ENCODE measurements around the gene ZNF385B. TPM values are rescaled to one million over a fixed set of nuclear protein-coding genes. Genes with fewer than 3 reads are reported as not detected.
A peak's percentile ranks its signal among the peaks of the same experiment; 100 is the strongest.

The ZNF385B gene
- total and polyA plus RNA-seq, 9 donors: 3.9 to 17.1 (median 12.5) TPM

GRCh38 chr2:179495315-179495714, 366.1 kb downstream of the ZNF385B start:
- no peaks in the 10 kb centered on the region for H3K9me3 ChIP-seq (replicated peaks; ENCODE audit: control insufficient read depth, low read depth, low read length)
- no peak overlapping the region for H3K27ac ChIP-seq (ENCODE audit: low read length)
- no peak overlapping the region for H3K4me3 ChIP-seq (ENCODE audit: low read length)
- no peaks in the 10 kb centered on the region for H3K27me3 ChIP-seq (ENCODE audit: control insufficient read depth, insufficient read depth, low read length)
- no peaks in the 10 kb centered on the region for H3K36me3 ChIP-seq (ENCODE audit: control insufficient read depth, insufficient read depth, low read length)
- 94% methylated on average over 4 of the region's 4 CpGs for whole genome bisulfite sequencing (ENCODE audit: insufficient coverage)
- no peaks in the 10 kb centered on the region for H3K4me1 ChIP-seq (ENCODE audit: control insufficient read depth, insufficient read depth, low read length)
- no peak for DNase-seq

DNA sequence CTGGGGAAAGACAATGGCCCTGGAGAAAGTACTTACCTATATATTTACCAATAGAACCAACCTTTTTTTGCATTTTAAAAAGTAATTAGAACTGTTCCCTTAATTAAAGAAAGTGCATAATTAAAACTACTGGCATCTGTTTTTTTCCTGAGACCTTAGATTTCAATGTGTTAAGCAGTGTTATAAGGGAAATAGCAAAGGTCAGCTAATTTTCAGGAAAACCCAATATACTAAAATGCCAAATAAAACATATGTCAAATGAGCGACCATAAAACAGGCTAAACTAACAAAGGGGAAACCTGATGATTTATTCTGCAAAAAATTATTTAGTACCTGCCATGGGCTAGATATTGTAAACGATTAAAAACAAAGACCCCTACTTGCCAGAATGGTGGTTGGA, 372.8 kb downstream of the ZNF385B start:
- Histone ChIP-seq H3K9me3 (replicated peaks; ENCODE audit: control insufficient read depth, low read depth, low read length) (no peaks in the 10 kb centered on the region), H3K4me1 (ENCODE audit: control insufficient read depth, insufficient read depth, low read length) (no peaks in the 10 kb centered on the region), H3K27me3 (ENCODE audit: control insufficient read depth, insufficient read depth, low read length) (no peaks in the 10 kb centered on the region), H3K36me3 (ENCODE audit: control insufficient read depth, insufficient read depth, low read length) (no peaks in the 10 kb centered on the region), H3K4me3 (ENCODE audit: low read length) (no peak overlapping the region), H3K27ac (ENCODE audit: low read length) (no peak overlapping the region)
- no peak for DNase-seq
- WGBS (ENCODE audit: insufficient coverage): no CpG with 5 or more reads among the region's 2 CpGs

DNA sequence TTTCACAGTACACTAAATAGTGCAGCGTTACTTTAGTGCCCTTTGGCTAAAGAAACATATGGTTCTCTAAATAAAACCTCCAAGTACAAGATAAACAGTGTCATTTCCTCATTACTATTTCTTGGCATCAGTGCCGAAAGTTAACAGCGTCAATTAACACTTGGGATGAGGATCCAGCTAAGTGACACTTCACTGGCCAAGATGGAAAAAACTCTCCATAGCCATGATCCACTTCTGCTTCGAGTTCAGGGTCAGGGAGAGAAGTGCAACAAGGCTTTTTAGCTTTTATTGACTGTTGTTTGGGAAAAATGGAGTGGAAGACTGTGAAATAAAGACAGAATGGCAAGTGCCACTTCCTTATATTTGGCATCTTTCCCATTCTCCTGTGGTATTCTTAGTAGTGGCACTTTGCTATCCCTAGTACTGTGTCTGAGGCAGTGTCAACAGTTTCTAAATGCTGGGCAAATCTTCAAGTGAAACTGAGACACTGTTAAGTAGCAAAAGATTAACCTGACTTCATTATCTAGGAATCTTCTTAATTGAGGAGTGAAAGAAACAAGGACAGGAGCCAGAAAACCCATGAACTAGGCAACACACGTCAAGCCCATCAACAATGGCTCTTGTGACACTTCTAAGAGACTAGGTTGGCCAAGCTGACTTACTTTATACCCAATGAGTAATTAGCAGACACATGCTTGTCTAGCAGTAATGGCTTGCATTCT, 374.2 kb downstream of the ZNF385B start:
- no peaks in the 10 kb centered on the region for H3K9me3 ChIP-seq (replicated peaks; ENCODE audit: control insufficient read depth, low read depth, low read length)
- H3K4me1 ChIP-seq (ENCODE audit: control insufficient read depth, insufficient read depth, low read length): no peaks in the 10 kb centered on the region
- H3K4me3 ChIP-seq (ENCODE audit: low read length): no peak overlapping the region
- 76% methylated on average over 4 of the region's 5 CpGs for WGBS (ENCODE audit: insufficient coverage)
- no peaks in the 10 kb centered on the region for H3K36me3 ChIP-seq (ENCODE audit: control insufficient read depth, insufficient read depth, low read length)
- H3K27me3 ChIP-seq (ENCODE audit: control insufficient read depth, insufficient read depth, low read length): no peaks in the 10 kb centered on the region
- DNase-seq: peak; percentile 9
- no peak overlapping the region for H3K27ac ChIP-seq (ENCODE audit: low read length)

GRCh38 chr2:179483131-179483530, 378.3 kb downstream of the ZNF385B start:
- H3K4me1 ChIP-seq (ENCODE audit: control insufficient read depth, insufficient read depth, low read length): no peaks in the 10 kb centered on the region
- H3K36me3 ChIP-seq (ENCODE audit: control insufficient read depth, insufficient read depth, low read length): no peaks in the 10 kb centered on the region
- H3K9me3 ChIP-seq (replicated peaks; ENCODE audit: control insufficient read depth, low read depth, low read length): no peaks in the 10 kb centered on the region
- 84% methylated on average over 5 of the region's 6 CpGs for WGBS (ENCODE audit: insufficient coverage)
- no peak overlapping the region for H3K4me3 ChIP-seq (ENCODE audit: low read length)
- H3K27me3 ChIP-seq (ENCODE audit: control insufficient read depth, insufficient read depth, low read length): no peaks in the 10 kb centered on the region
- no peak for DNase-seq
- no peak overlapping the region for H3K27ac ChIP-seq (ENCODE audit: low read length)

GRCh38 chr2:179479947-179480346, 381.5 kb downstream of the ZNF385B start:
- H3K27ac ChIP-seq (ENCODE audit: low read length): no peak overlapping the region
- no peaks in the 10 kb centered on the region for H3K4me1 ChIP-seq (ENCODE audit: control insufficient read depth, insufficient read depth, low read length)
- no CpG with 5 or more reads among the region's 3 CpGs for WGBS (ENCODE audit: insufficient coverage)
- H3K4me3 ChIP-seq (ENCODE audit: low read length): no peak overlapping the region
- no peaks in the 10 kb centered on the region for H3K9me3 ChIP-seq (replicated peaks; ENCODE audit: control insufficient read depth, low read depth, low read length)
- peak; percentile 8 for DNase-seq
- no peaks in the 10 kb centered on the region for H3K27me3 ChIP-seq (ENCODE audit: control insufficient read depth, insufficient read depth, low read length)
- H3K36me3 ChIP-seq (ENCODE audit: control insufficient read depth, insufficient read depth, low read length): no peaks in the 10 kb centered on the region

DNA sequence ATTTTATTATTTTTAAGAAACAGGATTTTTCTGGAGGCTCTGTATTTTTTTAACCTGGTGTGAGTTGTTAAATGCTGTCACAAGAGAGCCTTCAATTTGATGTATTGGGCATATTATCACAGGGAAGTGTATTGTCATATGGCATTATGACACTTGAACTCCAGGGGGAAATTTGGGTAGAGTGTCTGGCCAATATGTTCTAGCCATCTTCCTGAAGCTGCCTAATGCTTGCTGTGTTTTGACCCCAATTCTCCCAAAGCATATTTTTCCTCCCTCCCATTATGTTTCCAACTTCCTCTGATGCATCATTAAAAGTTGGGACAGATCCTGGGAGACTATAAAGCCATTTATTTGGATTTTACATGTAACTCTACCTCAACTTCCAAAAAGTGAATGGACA, 382.6 kb downstream of the ZNF385B start:
- Histone ChIP-seq H3K27ac (ENCODE audit: low read length) (no peak overlapping the region), H3K27me3 (ENCODE audit: control insufficient read depth, insufficient read depth, low read length) (no peaks in the 10 kb centered on the region), H3K4me3 (ENCODE audit: low read length) (no peak overlapping the region), H3K36me3 (ENCODE audit: control insufficient read depth, insufficient read depth, low read length) (no peaks in the 10 kb centered on the region), H3K9me3 (replicated peaks; ENCODE audit: control insufficient read depth, low read depth, low read length) (no peaks in the 10 kb centered on the region), H3K4me1 (ENCODE audit: control insufficient read depth, insufficient read depth, low read length) (no peaks in the 10 kb centered on the region)
- no peak for DNase-seq

DNA sequence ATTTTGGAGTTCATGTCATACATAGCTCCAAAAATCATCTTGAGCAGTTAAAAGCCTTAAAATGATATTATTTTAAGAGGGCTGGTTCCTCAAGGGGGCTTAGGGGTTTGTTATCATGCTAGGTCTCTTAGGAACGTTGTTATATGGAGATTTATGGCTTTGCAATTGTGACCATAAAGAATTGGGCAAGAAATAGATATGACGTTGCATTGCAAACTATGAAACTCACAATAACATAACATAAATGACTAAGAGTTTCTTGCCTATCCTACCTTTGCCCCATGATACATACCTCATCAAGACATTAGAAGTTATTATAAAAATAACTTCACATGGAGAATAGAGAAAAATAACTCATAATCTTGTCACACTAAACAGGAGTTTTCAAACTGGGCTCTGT, 390.4 kb downstream of the ZNF385B start:
- Histone ChIP-seq H3K27me3 (ENCODE audit: control insufficient read depth, insufficient read depth, low read length) (no peaks in the 10 kb centered on the region), H3K36me3 (ENCODE audit: control insufficient read depth, insufficient read depth, low read length) (no peaks in the 10 kb centered on the region), H3K4me3 (ENCODE audit: low read length) (no peak overlapping the region), H3K27ac (ENCODE audit: low read length) (no peak overlapping the region), H3K4me1 (ENCODE audit: control insufficient read depth, insufficient read depth, low read length) (no peaks in the 10 kb centered on the region), H3K9me3 (replicated peaks; ENCODE audit: control insufficient read depth, low read depth, low read length) (no peaks in the 10 kb centered on the region)
- no CpG with 5 or more reads among the region's 2 CpGs for WGBS (ENCODE audit: insufficient coverage)
- DNase-seq: no peak

DNA sequence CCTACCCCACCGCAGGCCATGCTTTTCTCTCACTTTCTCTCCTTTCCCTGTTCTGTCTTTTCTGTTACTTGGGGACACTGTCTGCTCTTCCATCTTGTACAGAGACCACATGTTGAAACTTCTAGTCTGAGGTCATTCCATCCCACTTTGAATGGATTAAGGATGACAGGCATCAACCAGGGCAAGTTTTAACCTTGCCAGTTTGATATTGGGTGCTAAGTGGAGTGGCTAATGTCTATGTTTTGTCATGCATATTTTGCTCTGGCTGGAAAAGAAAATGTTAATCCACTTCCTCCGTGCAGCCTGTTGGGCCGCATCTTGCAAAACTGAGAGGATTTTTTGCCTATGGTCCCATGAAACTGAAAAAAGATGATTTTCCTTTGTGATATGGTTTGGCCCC, 391.3 kb downstream of the ZNF385B start:
- Histone ChIP-seq H3K4me3 (ENCODE audit: low read length) (no peak overlapping the region), H3K9me3 (replicated peaks; ENCODE audit: control insufficient read depth, low read depth, low read length) (no peaks in the 10 kb centered on the region), H3K4me1 (ENCODE audit: control insufficient read depth, insufficient read depth, low read length) (no peaks in the 10 kb centered on the region), H3K36me3 (ENCODE audit: control insufficient read depth, insufficient read depth, low read length) (no peaks in the 10 kb centered on the region), H3K27ac (ENCODE audit: low read length) (no peak overlapping the region), H3K27me3 (ENCODE audit: control insufficient read depth, insufficient read depth, low read length) (no peaks in the 10 kb centered on the region)
- WGBS (ENCODE audit: insufficient coverage): 78% methylated on average over 3 of the region's 3 CpGs
- DNase-seq: no peak

- no peaks in the 10 kb centered on the region for H3K4me1 ChIP-seq (ENCODE audit: control insufficient read depth, insufficient read depth, low read length)
- H3K27ac ChIP-seq (ENCODE audit: low read length): no peak overlapping the region
- H3K9me3 ChIP-seq (replicated peaks; ENCODE audit: control insufficient read depth, low read depth, low read length): no peaks in the 10 kb centered on the region
- WGBS (ENCODE audit: insufficient coverage): no CpG with 5 or more reads among the region's 1 CpG
- H3K36me3 ChIP-seq (ENCODE audit: control insufficient read depth, insufficient read depth, low read length): no peaks in the 10 kb centered on the region
- no peak overlapping the region for H3K4me3 ChIP-seq (ENCODE audit: low read length)
- no peaks in the 10 kb centered on the region for H3K27me3 ChIP-seq (ENCODE audit: control insufficient read depth, insufficient read depth, low read length)
- no peak for DNase-seq
Observed at GRCh38 chr2:179467960-179468359, 393.5 kb downstream of the ZNF385B start.

DNA sequence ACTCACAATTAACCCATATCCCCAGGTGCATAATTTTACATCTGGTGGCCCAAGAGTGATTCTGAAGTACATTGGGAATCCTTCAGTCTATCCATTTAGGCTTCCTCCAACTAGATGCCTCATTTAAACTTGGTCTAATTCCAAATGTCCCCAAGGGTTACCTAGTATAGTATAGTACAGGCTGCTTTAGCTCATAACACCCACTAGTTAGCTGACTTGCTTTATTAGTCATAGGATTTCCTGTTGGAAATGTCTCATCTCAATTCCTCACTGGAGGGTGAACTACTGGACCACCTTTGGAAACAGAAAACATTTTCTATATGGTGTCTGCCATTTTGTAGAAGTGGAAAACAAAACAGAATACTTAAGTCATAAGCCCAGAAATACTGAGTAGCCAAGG, 394.3 kb downstream of the ZNF385B start:
- no peaks in the 10 kb centered on the region for H3K36me3 ChIP-seq (ENCODE audit: control insufficient read depth, insufficient read depth, low read length)
- no peak for DNase-seq

DNA sequence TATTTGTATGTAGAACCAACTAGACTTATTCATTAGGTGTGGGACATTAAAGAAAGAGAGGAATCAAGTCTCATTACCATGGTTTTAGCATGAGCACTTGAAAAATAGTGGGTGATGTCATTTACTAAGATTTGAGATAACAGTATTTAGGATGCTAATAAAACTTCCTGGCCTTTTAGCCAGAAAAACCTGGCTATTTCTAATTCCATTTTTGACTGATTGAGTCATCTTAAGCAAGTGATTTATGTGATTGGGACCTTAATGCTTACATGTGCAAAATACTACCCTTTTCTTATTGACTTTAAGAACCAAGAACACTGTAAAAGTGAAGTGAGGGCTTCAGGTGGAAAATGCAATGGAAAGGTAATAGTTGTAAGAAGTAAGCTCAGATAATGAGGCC, 400.0 kb downstream of the ZNF385B start:
- no peaks in the 10 kb centered on the region for H3K36me3 ChIP-seq (ENCODE audit: control insufficient read depth, insufficient read depth, low read length)
- H3K9me3 ChIP-seq (replicated peaks; ENCODE audit: control insufficient read depth, low read depth, low read length): no peaks in the 10 kb centered on the region
- H3K27me3 ChIP-seq (ENCODE audit: control insufficient read depth, insufficient read depth, low read length): no peaks in the 10 kb centered on the region
- H3K4me3 ChIP-seq (ENCODE audit: low read length): no peak overlapping the region
- H3K4me1 ChIP-seq (ENCODE audit: control insufficient read depth, insufficient read depth, low read length): no peaks in the 10 kb centered on the region
- no peak overlapping the region for H3K27ac ChIP-seq (ENCODE audit: low read length)
- DNase-seq: no peak

More for the DNA sequence above, 394.3 kb downstream of the ZNF385B start:
- Histone ChIP-seq H3K27me3 (ENCODE audit: control insufficient read depth, insufficient read depth, low read length) (no peaks in the 10 kb centered on the region), H3K9me3 (replicated peaks; ENCODE audit: control insufficient read depth, low read depth, low read length) (no peaks in the 10 kb centered on the region), H3K27ac (ENCODE audit: low read length) (no peak overlapping the region), H3K4me3 (ENCODE audit: low read length) (no peak overlapping the region), H3K4me1 (ENCODE audit: control insufficient read depth, insufficient read depth, low read length) (no peaks in the 10 kb centered on the region)

Data from muscle of leg (tissue), 11 donors.